ENCODE results near the gene CATSPERD. TPM values are rescaled to one million over a fixed set of nuclear protein-coding genes. Genes with fewer than 3 reads are reported as not detected.

Gene CATSPERD
- total and polyA plus RNA-seq, 9 of the 15 experiments (the other 6 are each of a cell fraction or from before 2014, with no cell fraction given) = not detected

- peak in 2 of 3 experiments; percentile 67 to 89; a peak in 3 of 6 replicates for TF ChIP-seq ZBTB11 (CRISPR knock-in tag; IDR thresholded peaks at IDR 0.05)
- TF ChIP-seq MAX (CRISPR knock-in tag; IDR thresholded peaks at IDR 0.05) = peak; percentile 99
- peak; percentile 98 for TF ChIP-seq RBBP5 (IDR thresholded peaks at IDR 0.05; ENCODE audit: borderline replicate concordance, insufficient read depth, low read length, poor library complexity, severe bottlenecking)
- TF ChIP-seq ZBTB33 (CRISPR knock-in tag; IDR thresholded peaks at IDR 0.05) = peak; percentile 70; the same call in 1 of the 2 replicates
- TF ChIP-seq ZFX (CRISPR knock-in tag; IDR thresholded peaks at IDR 0.05) = peak; percentile 88
- peak; percentile 61; the same call in 1 of the 2 replicates for TF ChIP-seq HNRNPL (IDR thresholded peaks at IDR 0.05; ENCODE audit: low read depth, low read length)
- TF ChIP-seq ZBTB17 (CRISPR knock-in tag; IDR thresholded peaks at IDR 0.05) = 0 out of 2 replicates have a peak, but pooled peaks have one; percentile 24
- peak; percentile 92 for TF ChIP-seq CREB3L1 (IDR thresholded peaks at IDR 0.05; ENCODE audit: borderline replicate concordance, low read depth)
- peak; percentile 80 for TF ChIP-seq SUPT5H (IDR thresholded peaks at IDR 0.05)
- no peak for TF ChIP-seq SRSF1 (IDR thresholded peaks at IDR 0.05; ENCODE audit: low read depth, low read length)
- TF ChIP-seq C11orf30 (IDR thresholded peaks at IDR 0.05; ENCODE audit: low read depth) = peak; percentile 98
- 0 out of 2 replicates have a peak, but pooled peaks have one; percentile 10 for TF ChIP-seq ZNF583 (CRISPR knock-in tag; IDR thresholded peaks at IDR 0.05)
- TF ChIP-seq TCF3 (CRISPR knock-in tag; IDR thresholded peaks at IDR 0.05) = no peak; the same call in 1 of the 2 replicates
- TF ChIP-seq TAF1 (IDR thresholded peaks at IDR 0.05; ENCODE audit: control insufficient read depth, extremely low read depth, insufficient read depth, low read length, severe bottlenecking) = peak; percentile 97
- TF ChIP-seq TGIF2 (CRISPR knock-in tag; IDR thresholded peaks at IDR 0.05) = no peak
- TF ChIP-seq XRCC3 (IDR thresholded peaks at IDR 0.05) = no peak
- peak; percentile 40 for TF ChIP-seq FOXJ2 (tag; IDR thresholded peaks at IDR 0.05)
Measured at GRCh38 chr19:5719961-5720790, at the start of gene CATSPERD, which contains the start of gene LONP1 (continued).

Measured in K562 (cell line).